H1 (cell line): ENCODE data around the gene VWA3B. TPM values are rescaled to one million over a fixed set of nuclear protein-coding genes. Genes with fewer than 3 reads are reported as not detected.

Experiments
- CTCF ChIA-PET: fragments of 300-600 bp; sonication (Branson Sonifier 250); formaldehyde crosslinking; loops from one replicate; lab custom pipeline; 2021; ENCODE audit not compliant: partially characterized antibody; lab: Charles Lee
- POLR2A ChIA-PET: fragments of 300-600 bp; sonication (Branson Sonifier 250); formaldehyde crosslinking; loops from one replicate; lab custom pipeline; 2021; ENCODE audit warnings: inconsistent platforms; ENCODE audit not compliant: partially characterized antibody; lab: Charles Lee
- DNase-seq, 2 experiments: peaks; one replicate each; pipeline versions ENCODE4 v3.0.0 to v3.0.0-alpha.2; 2010 to 2022; ENCODE audit warnings: low spot score in 2 of 2, low read depth in 1 of 2, mixed read lengths in 1 of 2
- FAIRE-seq: peaks from 2 replicates; lab custom pipeline; 2011; peaks lifted over from hg19 to GRCh38; lab: Jason Lieb, UNC
- H2AFZ ChIP-seq: 2 replicates; pipeline ENCODE4 v1.8.1; 2012; ENCODE audit warnings: low read length, inconsistent platforms
- H2AK5ac ChIP-seq: 2 replicates; pipeline ENCODE4 v1.6.1; 2013; ENCODE audit warnings: low read depth, low read length
- H2BK120ac ChIP-seq: replicated peaks from 2 replicates; pipeline ENCODE3; 2013; ENCODE audit warnings: low read depth, low read length, inconsistent platforms
- H2BK12ac ChIP-seq: 2 replicates; pipeline ENCODE4 v1.6.1; 2013; ENCODE audit warnings: low read depth, low read length
- H2BK15ac ChIP-seq: 2 replicates; pipeline ENCODE4 v1.6.1; 2013; ENCODE audit warnings: low read length
- H2BK20ac ChIP-seq: 2 replicates; pipeline ENCODE4 v1.6.1; 2013; ENCODE audit warnings: low read length
- H2BK5ac ChIP-seq: 2 replicates; pipeline ENCODE4 v1.6.1; 2013; ENCODE audit warnings: low read depth, low read length
- H3K14ac ChIP-seq: 2 replicates; pipeline ENCODE4 v1.6.1; 2013; ENCODE audit warnings: inconsistent platforms; ENCODE audit not compliant: insufficient read length
- H3K18ac ChIP-seq: 2 replicates; pipeline ENCODE4 v1.6.1; 2013; ENCODE audit warnings: low read length; ENCODE audit errors: extremely low read depth
- H3K23ac ChIP-seq: 2 replicates; pipeline ENCODE4 v1.6.1; 2013; ENCODE audit warnings: inconsistent platforms; ENCODE audit not compliant: insufficient read length
- H3K23me2 ChIP-seq: 2 replicates; pipeline ENCODE4 v1.6.1; 2013; ENCODE audit warnings: low read depth, low read length
- H3K27ac ChIP-seq: 2 replicates; pipeline ENCODE4 v1.6.1; 2011; ENCODE audit warnings: low read depth, low read length, inconsistent platforms
- H3K27me3 ChIP-seq, 4 experiments: replicated peaks in 1 of 4; 1 replicate in 1 of 4; 2 replicates in 3 of 4; pipeline versions ENCODE4 v1.6.1 to v1.8.1; 2011 to 2013; ENCODE audit warnings: low read length in 3 of 4, mild to moderate bottlenecking in 3 of 4, inconsistent platforms in 2 of 4, mixed read lengths in 2 of 4, moderate library complexity in 1 of 4; ENCODE audit not compliant: control insufficient read depth in 3 of 4, insufficient read depth in 3 of 4; ENCODE audit errors: extremely low read depth in 1 of 4
- H3K36me3 ChIP-seq, 4 experiments: 2 replicates each; pipeline versions ENCODE4 v1.6.1 to v1.8.1; 2011 to 2013; ENCODE audit warnings: mild to moderate bottlenecking in 4 of 4, low read length in 3 of 4, moderate library complexity in 2 of 4, control low read depth in 1 of 4, inconsistent platforms in 1 of 4; ENCODE audit not compliant: insufficient read depth in 4 of 4, control insufficient read depth in 2 of 4
- H3K4ac ChIP-seq: replicated peaks from 2 replicates; pipeline ENCODE3; 2013; ENCODE audit warnings: low read length, low read depth, mixed read lengths, inconsistent platforms; ENCODE audit not compliant: insufficient read length
- H3K4me1 ChIP-seq, 4 experiments: replicated peaks in 1 of 4; 1 replicate in 1 of 4; 2 replicates in 3 of 4; pipeline versions ENCODE4 v1.6.1 to v1.8.1; 2011 to 2013; ENCODE audit warnings: low read length in 3 of 4, inconsistent platforms in 2 of 4, mixed read lengths in 1 of 4; ENCODE audit not compliant: insufficient read depth in 4 of 4, control insufficient read depth in 3 of 4
- H3K4me2 ChIP-seq, 2 experiments: 2 replicates each; pipeline versions ENCODE4 v1.6.1 to v1.8.1; 2011 to 2013; ENCODE audit warnings: low read depth in 2 of 2, low read length in 2 of 2, control low read depth in 1 of 2, inconsistent platforms in 1 of 2, mild to moderate bottlenecking in 1 of 2; ENCODE audit not compliant: insufficient read depth in 1 of 2
- H3K4me3 ChIP-seq, 4 experiments: fragments of 200-600, 300-600 bp in 1 of 4; sonication (generic), shearing (Covaris generic), sonication (Bioruptor Twin) in 1 of 4; 2 replicates each; pipeline versions ENCODE4 v1.5.1 to v1.8.1; 2011 to 2016; ENCODE audit warnings: low read length in 4 of 4, low read depth in 3 of 4, control low read depth in 2 of 4, inconsistent platforms in 2 of 4, mild to moderate bottlenecking in 2 of 4, mixed read lengths in 1 of 4, moderate library complexity in 1 of 4; ENCODE audit not compliant: insufficient read depth in 2 of 4; ENCODE audit errors: extremely low read depth in 1 of 4
- H3K56ac ChIP-seq: replicated peaks from 2 replicates; pipeline ENCODE3; 2013; ENCODE audit warnings: low read depth, mild to moderate bottlenecking, mixed read lengths, low read length, inconsistent platforms; ENCODE audit not compliant: insufficient read length
- H3K79me1 ChIP-seq: 2 replicates; pipeline ENCODE4 v1.6.1; 2013; ENCODE audit warnings: low read depth, low read length, control low read depth
- H3K79me2 ChIP-seq, 2 experiments: 2 replicates each; pipeline versions ENCODE4 v1.6.1 to v1.8.1; 2012 to 2013; ENCODE audit warnings: low read length in 2 of 2, mild to moderate bottlenecking in 2 of 2, inconsistent platforms in 1 of 2; ENCODE audit not compliant: insufficient read depth in 2 of 2, control insufficient read depth in 1 of 2
- H3K9ac ChIP-seq, 4 experiments: replicated peaks in 1 of 4; 1 replicate in 1 of 4; 2 replicates in 3 of 4; pipeline versions ENCODE4 v1.6.1 to v1.8.1; 2011 to 2013; ENCODE audit warnings: low read depth in 3 of 4, low read length in 3 of 4, control low read depth in 2 of 4, mild to moderate bottlenecking in 2 of 4, moderate library complexity in 2 of 4, inconsistent platforms in 1 of 4; ENCODE audit errors: extremely low read depth in 1 of 4
- H3K9me3 ChIP-seq, 2 experiments: 2 replicates each; pipeline versions ENCODE4 v1.6.1 to v1.8.1; 2012 to 2013; ENCODE audit warnings: mild to moderate bottlenecking in 2 of 2, moderate library complexity in 2 of 2, control low read depth in 1 of 2, inconsistent platforms in 1 of 2, low read depth in 1 of 2, low read length in 1 of 2, mixed read lengths in 1 of 2; ENCODE audit not compliant: insufficient read depth in 2 of 2
- H4K20me1 ChIP-seq, 2 experiments: replicated peaks in 1 of 2; 2 replicates each; pipeline versions ENCODE3 to v1.8.1; 2011 to 2013; ENCODE audit warnings: inconsistent platforms in 2 of 2, low read length in 2 of 2, mild to moderate bottlenecking in 1 of 2; ENCODE audit not compliant: insufficient read depth in 2 of 2, control insufficient read depth in 1 of 2
- H4K5ac ChIP-seq: 2 replicates; pipeline ENCODE4 v1.6.1; 2013; ENCODE audit warnings: low read length, low read depth, mixed read lengths, inconsistent platforms; ENCODE audit not compliant: insufficient read length
- H4K8ac ChIP-seq: 2 replicates; pipeline ENCODE4 v1.8.0; 2013; ENCODE audit warnings: mild to moderate bottlenecking, moderate library complexity, low read length, inconsistent platforms; ENCODE audit not compliant: insufficient read depth; ENCODE audit errors: extremely low read depth
- H4K91ac ChIP-seq: replicated peaks from 2 replicates; pipeline ENCODE3; 2013; ENCODE audit warnings: low read length, mixed read lengths, inconsistent platforms; ENCODE audit not compliant: insufficient read length
- CBX5 ChIP-seq: fragments of 300-800, 300-1000 bp; sonication (generic); IDR thresholded peaks from 2 replicates; pipeline ENCODE4 v1.7.1; 2016; ENCODE audit warnings: antibody characterized with exemption, low read length, low read depth
- EP300 ChIP-seq, 2 experiments: IDR thresholded peaks; 1 replicate in 1 of 2; 2 replicates in 1 of 2; pipeline ENCODE4 v1.6.1; 2011 to 2012; ENCODE audit warnings: low read depth in 2 of 2, low read length in 2 of 2, mild to moderate bottlenecking in 2 of 2, borderline replicate concordance in 1 of 2, inconsistent platforms in 1 of 2, moderate library complexity in 1 of 2
- HDAC2 ChIP-seq, 2 experiments: fragments of 300-600 bp in 1 of 2; sonication (generic) in 1 of 2; IDR thresholded peaks; 2 replicates each; pipeline ENCODE4 v1.6.1; 2011 to 2012; ENCODE audit warnings: low read depth in 2 of 2, low read length in 2 of 2, mild to moderate bottlenecking in 2 of 2, moderate library complexity in 2 of 2, borderline replicate concordance in 1 of 2, inconsistent platforms in 1 of 2
- RXRA ChIP-seq: IDR thresholded peaks from 2 replicates; pipeline ENCODE4 v1.6.1; 2011; ENCODE audit warnings: low read depth, mild to moderate bottlenecking, low read length, moderate library complexity; ENCODE audit not compliant: insufficient read depth
- SAP30 ChIP-seq: fragments of 300-600 bp; sonication (generic); IDR thresholded peaks from 2 replicates; pipeline ENCODE4 v1.7.1; 2012; ENCODE audit warnings: low read length, moderate library complexity, mild to moderate bottlenecking, inconsistent platforms; ENCODE audit not compliant: insufficient read depth, insufficient replicate concordance
- SIX5 ChIP-seq: IDR thresholded peaks from 2 replicates; pipeline ENCODE4 v1.6.1; 2011; ENCODE audit warnings: mild to moderate bottlenecking, low read depth, low read length
- SRF ChIP-seq: IDR thresholded peaks from 2 replicates; pipeline ENCODE4 v1.6.1; 2011; ENCODE audit warnings: mild to moderate bottlenecking, low read depth, low read length, moderate library complexity
- TBP ChIP-seq: IDR thresholded peaks from 2 replicates; pipeline ENCODE4 v1.6.1; 2011; ENCODE audit warnings: low read depth, low read length, improper control_type of control experiment
- TEAD4 ChIP-seq: IDR thresholded peaks from 2 replicates; pipeline ENCODE4 v1.6.1; 2012; ENCODE audit warnings: low read depth, low read length, inconsistent platforms, mixed read lengths
- YY1 ChIP-seq: IDR thresholded peaks from 2 replicates; pipeline ENCODE4 v1.6.1; 2011; ENCODE audit warnings: low read depth, mild to moderate bottlenecking, low read length
- WGBS, 2 experiments: shearing (Covaris generic) in 1 of 2; methylation state at CpG; one replicate each; pipeline versions ENCODE4 v1.1.6 to v1.1.7; 2013 to 2015; ENCODE audit warnings: low lambda C conversion rate in 2 of 2, mixed read lengths in 2 of 2, inconsistent platforms in 1 of 2, low coverage in 1 of 2, missing lambda C conversion rate in 1 of 2; ENCODE audit not compliant: insufficient replicate concordance in 2 of 2, insufficient coverage in 1 of 2, insufficient read length in 1 of 2; ENCODE audit errors: extremely low coverage in 1 of 2, missing lambda C conversion rate in 1 of 2; 5-methylcytosine and 5-hydroxymethylcytosine counted together
- polyA plus RNA-seq, 7 experiments: library from polyadenylated mRNA; depleted of rRNA in 3 of 7; stranded (reverse) in 5 of 7; unstranded in 2 of 7; fragments of >200 nt in 5 of 7; fragments of 200-250 nt in 2 of 7; gene quantifications; 1 replicate in 5 of 7; 2 replicates in 1 of 7; 4 replicates in 1 of 7; pipeline versions ENCODE4 v1.2.1 to v1.2.3, GENCODE V29; 2011 to 2013; ENCODE audit warnings: missing spikeins in 2 of 7, mixed read lengths in 2 of 7
- total RNA-seq: library from RNA; stranded (reverse); fragmentation: NEBNext Ultra II Directional; extraction: Animal tissue kit (Norgen Biotek cat#: 25700); gene quantifications from 2 replicates; pipeline ENCODE4 v1.2.1, GENCODE V29; 2021
- TF ChIP-seq, protein P1 (sequence below): IDR thresholded peaks from 2 replicates; pipeline ENCODE4 v1.6.1; 2011; ENCODE audit warnings: low read length, improper control_type of control experiment
- TF ChIP-seq, protein P2 (sequence below): IDR thresholded peaks from 2 replicates; pipeline ENCODE4 v1.6.1; 2012; ENCODE audit warnings: inconsistent platforms

Gene VWA3B
- total and polyA plus RNA-seq, 2 of the 8 experiments (the other 6 are each of a cell fraction or from before 2014, with no cell fraction given), result not detected

DNA sequence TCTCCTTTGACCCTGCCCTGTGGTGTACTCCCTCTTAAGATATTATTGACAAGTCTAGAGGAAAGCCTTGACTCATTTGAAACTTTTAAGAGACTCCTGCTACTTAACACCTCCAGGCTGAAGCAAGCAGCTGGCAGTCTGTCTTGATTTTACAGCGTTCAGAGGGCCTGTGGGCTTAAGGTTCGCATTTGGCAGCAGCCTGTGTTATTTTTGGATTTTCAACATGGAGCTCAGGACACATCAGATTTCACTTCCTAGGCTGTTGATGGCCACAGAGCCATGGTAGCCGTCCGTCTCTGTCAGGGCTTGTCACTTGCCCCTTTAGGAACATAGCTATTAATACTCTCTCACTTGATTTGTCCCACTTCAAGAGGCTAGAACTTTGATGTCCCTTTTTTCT, 73.6 kb downstream of the VWA3B start:
- Histone ChIP-seq H3K56ac (no peak overlapping the region), H2AK5ac (no peak overlapping the region), H3K79me2 (no peaks in the 10 kb centered on the region), H3K36me3 (no peaks in the 10 kb centered on the region), H3K23me2 (no peaks in the 10 kb centered on the region), H3K27me3 (no peaks in the 10 kb centered on the region), H2BK20ac (no peak overlapping the region), H3K27ac (no peak overlapping the region), H3K4me1 (no peaks in the 10 kb centered on the region), H4K8ac (no peak overlapping the region), H4K91ac (no peak overlapping the region), H3K4ac (no peak overlapping the region), H2BK12ac (no peak overlapping the region), H2BK120ac (no peak overlapping the region), H3K79me1 (no peaks in the 10 kb centered on the region), H3K23ac (no peak overlapping the region), H3K4me3 (no peak overlapping the region), H2BK15ac (no peak overlapping the region), H3K4me2 (no peak overlapping the region), H3K9ac (no peak overlapping the region), H2AFZ (no peak overlapping the region), H3K14ac (no peak overlapping the region), H3K18ac (no peak overlapping the region), H3K9me3 (no peaks in the 10 kb centered on the region), H4K5ac (no peak overlapping the region), H4K20me1 (no peaks in the 10 kb centered on the region), H2BK5ac (no peak overlapping the region)
- ChIA-PET POLR2A (no interaction called here), CTCF (interaction anchor here (1.5 kb wide), 1 partner anchor 9 kb away, joined by 5 read pairs; no protein-coding TSS in a partner anchor)
- peak; percentile 32 for FAIRE-seq
- 84% methylated on average over 4 of the region's 4 CpGs; no CpG with 5 or more reads in 1 of the 2 experiments for WGBS, 2 experiments
- no peak for DNase-seq
- TF ChIP-seq EP300 (IDR thresholded peaks at IDR 0.05; ENCODE audit: borderline replicate concordance in 1 of 2, low read depth in 2 of 2, low read length in 2 of 2) (no peak), SIX5 (no peak), HDAC2 (IDR thresholded peaks at IDR 0.05; ENCODE audit: borderline replicate concordance in 1 of 2, low read depth in 2 of 2, low read length in 2 of 2) (no peak), SRF (no peak), RXRA (no peak), YY1 (no peak), CBX5 (no peak), SAP30 (no peak), TBP (no peak), TEAD4 (no peak)
- TF ChIP-seq, protein P1, sequence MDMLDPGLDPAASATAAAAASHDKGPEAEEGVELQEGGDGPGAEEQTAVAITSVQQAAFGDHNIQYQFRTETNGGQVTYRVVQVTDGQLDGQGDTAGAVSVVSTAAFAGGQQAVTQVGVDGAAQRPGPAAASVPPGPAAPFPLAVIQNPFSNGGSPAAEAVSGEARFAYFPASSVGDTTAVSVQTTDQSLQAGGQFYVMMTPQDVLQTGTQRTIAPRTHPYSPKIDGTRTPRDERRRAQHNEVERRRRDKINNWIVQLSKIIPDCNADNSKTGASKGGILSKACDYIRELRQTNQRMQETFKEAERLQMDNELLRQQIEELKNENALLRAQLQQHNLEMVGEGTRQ, result no peak
- TF ChIP-seq, protein P2, sequence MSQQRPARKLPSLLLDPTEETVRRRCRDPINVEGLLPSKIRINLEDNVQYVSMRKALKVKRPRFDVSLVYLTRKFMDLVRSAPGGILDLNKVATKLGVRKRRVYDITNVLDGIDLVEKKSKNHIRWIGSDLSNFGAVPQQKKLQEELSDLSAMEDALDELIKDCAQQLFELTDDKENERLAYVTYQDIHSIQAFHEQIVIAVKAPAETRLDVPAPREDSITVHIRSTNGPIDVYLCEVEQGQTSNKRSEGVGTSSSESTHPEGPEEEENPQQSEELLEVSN, result no peak
